Astrocyte (in vitro differentiated cells and primary cell): ENCODE measurements around the gene GLT1D1.

Experiments used
- CTCF ChIP-seq: IDR thresholded peaks from 2 replicates; pipeline ENCODE4 v1.5.1; 2011; ENCODE audit warnings: low read depth, mild to moderate bottlenecking, inconsistent platforms, low read length, moderate library complexity; ENCODE audit not compliant: insufficient read depth
- EZH2 ChIP-seq: IDR thresholded peaks from 2 replicates; pipeline ENCODE4 v1.6.1; 2012; ENCODE audit warnings: mild to moderate bottlenecking, low read length, inconsistent platforms; ENCODE audit not compliant: insufficient read depth

- TF ChIP-seq EZH2 (no peak), CTCF (no peak)
Measured at GRCh38 chr12:128871516-128871892, 18.2 kb downstream of the GLT1D1 start.
